Gastrocnemius medialis (tissue), 4 donors: ENCODE measurements around the gene TGFB1.

Experiments used
- CTCF ChIP-seq, 5 experiments: fragments of 450-650 bp in 3 of 5; fragments of 200-600 bp in 2 of 5; sonication (generic) in 2 of 5; IDR thresholded peaks in 4 of 5; conservative IDR thresholded peaks in 1 of 5; 1 replicate in 4 of 5; 2 replicates in 1 of 5; pipeline ENCODE4 v1.5.1; 2016 to 2019; ENCODE audit warnings: antibody characterized with exemption in 5 of 5, mild to moderate bottlenecking in 3 of 5, moderate library complexity in 3 of 5
- POLR2A ChIP-seq, 2 donors: fragments of 450-650 bp; IDR thresholded peaks; one replicate each; pipeline ENCODE4 v1.6.1; 2017; ENCODE audit warnings: antibody characterized with exemption in 2 of 2, mild to moderate bottlenecking in 2 of 2, moderate library complexity in 2 of 2

GRCh38 chr19:41398050-41398418 lies 44.3 kb upstream of the TGFB1 start:
- TF ChIP-seq POLR2A (IDR thresholded peaks at IDR 0.05) (no peak), CTCF (IDR thresholded peaks at IDR 0.05 in 4 of 5, conservative IDR thresholded peaks at IDR 0.05 in 1 of 5) (no peak)
